Measurements from ENCODE around the gene SBNO2. TPM values are rescaled to one million over a fixed set of nuclear protein-coding genes. Genes with fewer than 3 reads are reported as not detected.

SBNO2 gene
- total RNA-seq, 1 experiment from 2014 or later, result 123 TPM

- no peaks in the 10 kb centered on the region for H3K9me3 Mint-ChIP-seq (ENCODE audit: unreplicated experiment)
- H3K27me3 Mint-ChIP-seq (ENCODE audit: insufficient read depth, unreplicated experiment), result no peaks in the 10 kb centered on the region
- DNase-seq (ENCODE audit: unreplicated experiment), result peak; percentile 65
- POLR2A ChIA-PET, result interaction anchor here (2.9 to 4.8 kb wide), 2 partner anchors 12 to 36 kb away, joined by 20 to 31 read pairs; partner anchors contain the start of gene CNN2
- no peak for TF ChIP-seq CTCF (IDR thresholded peaks at IDR 0.05; ENCODE audit: unreplicated experiment)
- BruUV-seq (replicated peaks), result no TSS peak
- H3K4me3 Mint-ChIP-seq (ENCODE audit: unreplicated experiment), result no peak overlapping the region
- peaks cover 15% of the 10 kb centered on the region for H3K4me1 Mint-ChIP-seq (ENCODE audit: insufficient read depth, unreplicated experiment)
- no peak overlapping the region for H3K27ac Mint-ChIP-seq (ENCODE audit: low read depth, unreplicated experiment)
- H3K36me3 Mint-ChIP-seq (ENCODE audit: insufficient read depth, unreplicated experiment), result no peaks in the 10 kb centered on the region
- CTCF ChIA-PET, result no interaction called here
- intact Hi-C loops (cut with micrococcal nuclease), result no loop called here
These were observed 110.8 kb downstream of the SBNO2 start for GRCh38 chr19:1063030-1063908.

DNA sequence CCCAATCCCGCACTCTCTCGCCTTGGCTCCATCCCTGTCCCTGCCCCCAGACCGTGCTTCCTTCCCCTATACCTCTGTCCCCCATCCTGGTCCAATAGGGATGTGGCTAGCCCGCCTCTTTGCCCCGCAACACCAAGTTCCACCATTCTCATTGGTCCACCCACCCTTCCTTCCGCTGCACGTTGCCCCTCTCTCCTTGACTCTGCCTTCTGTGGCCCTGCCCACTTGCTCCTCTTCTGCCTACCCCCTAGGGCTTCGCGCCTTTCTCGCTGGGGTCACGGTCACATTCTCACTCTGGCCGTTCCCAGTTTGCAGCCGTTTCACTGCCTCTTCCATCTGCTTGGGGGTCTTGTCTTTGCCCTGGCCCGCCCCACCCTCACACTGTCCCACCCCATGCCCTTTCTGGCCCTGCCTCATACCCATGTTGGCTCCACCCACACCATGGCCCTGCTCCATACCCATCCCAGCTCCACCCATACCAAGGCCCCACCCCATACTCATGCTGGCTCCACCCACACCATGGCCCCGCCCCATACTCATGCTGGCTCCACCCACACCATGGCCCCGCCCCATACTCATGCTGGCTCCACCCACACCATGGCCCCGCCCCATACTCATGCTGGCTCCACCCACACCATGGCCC lies 111.6 kb downstream of the SBNO2 start:
- BruUV-seq (replicated peaks), result no TSS peak
- CTCF ChIA-PET, result no interaction called here
- Mint-ChIP-seq H3K27me3 (ENCODE audit: insufficient read depth, unreplicated experiment) (no peaks in the 10 kb centered on the region), H3K27ac (ENCODE audit: low read depth, unreplicated experiment) (no peak overlapping the region), H3K36me3 (ENCODE audit: insufficient read depth, unreplicated experiment) (no peaks in the 10 kb centered on the region), H3K4me1 (ENCODE audit: insufficient read depth, unreplicated experiment) (peaks cover 15% of the 10 kb centered on the region), H3K9me3 (ENCODE audit: unreplicated experiment) (no peaks in the 10 kb centered on the region), H3K4me3 (ENCODE audit: unreplicated experiment) (no peak overlapping the region)
- no peak for DNase-seq (ENCODE audit: unreplicated experiment)
- intact Hi-C loops (cut with micrococcal nuclease), result no loop called here
- TF ChIP-seq CTCF (IDR thresholded peaks at IDR 0.05; ENCODE audit: unreplicated experiment), result no peak
- POLR2A ChIA-PET, result no interaction called here

GRCh38 chr19:1061987-1062386 lies 112.1 kb downstream of the SBNO2 start:
- Mint-ChIP-seq H3K9me3 (ENCODE audit: unreplicated experiment) (no peaks in the 10 kb centered on the region), H3K4me3 (ENCODE audit: unreplicated experiment) (no peak overlapping the region), H3K4me1 (ENCODE audit: insufficient read depth, unreplicated experiment) (peaks cover 15% of the 10 kb centered on the region), H3K27ac (ENCODE audit: low read depth, unreplicated experiment) (no peak overlapping the region), H3K27me3 (ENCODE audit: insufficient read depth, unreplicated experiment) (no peaks in the 10 kb centered on the region), H3K36me3 (ENCODE audit: insufficient read depth, unreplicated experiment) (no peaks in the 10 kb centered on the region)
- DNase-seq (ENCODE audit: unreplicated experiment), result no peak
- ChIA-PET POLR2A (no interaction called here), CTCF (no interaction called here)
- intact Hi-C loops (cut with micrococcal nuclease), result no loop called here
- TF ChIP-seq CTCF (IDR thresholded peaks at IDR 0.05; ENCODE audit: unreplicated experiment), result no peak
- BruUV-seq (replicated peaks), result no TSS peak

DNA sequence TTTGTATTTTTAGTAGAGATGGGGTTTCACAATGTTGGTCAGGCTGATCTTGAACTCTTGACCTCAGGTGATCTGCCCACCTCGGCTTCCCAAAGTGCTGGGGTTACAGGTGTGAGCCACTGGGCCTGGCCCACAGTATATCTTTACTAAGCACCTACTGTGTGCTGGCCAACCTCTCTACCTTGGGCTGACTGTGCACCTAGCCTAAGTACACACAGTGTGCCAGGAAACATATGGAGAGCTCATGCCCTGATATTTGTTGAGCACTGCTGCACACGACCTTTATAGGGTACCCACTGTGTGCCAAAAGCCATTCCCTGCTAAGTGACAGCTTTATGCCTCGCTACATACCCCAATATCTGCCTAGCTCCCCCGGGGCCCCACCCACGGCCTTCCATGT lies 113.4 kb downstream of the SBNO2 start:
- TF ChIP-seq CTCF (IDR thresholded peaks at IDR 0.05; ENCODE audit: unreplicated experiment), result no peak
- no peak for DNase-seq (ENCODE audit: unreplicated experiment)
- ChIA-PET POLR2A (no interaction called here), CTCF (interaction anchor here (0.6 to 0.9 kb wide), 4 partner anchors 26 to 282 kb away, joined by 3 read pairs; no protein-coding TSS in a partner anchor)
- H3K4me1 Mint-ChIP-seq (ENCODE audit: insufficient read depth, unreplicated experiment), result peaks cover 10% of the 10 kb centered on the region
- no peaks in the 10 kb centered on the region for H3K36me3 Mint-ChIP-seq (ENCODE audit: insufficient read depth, unreplicated experiment)
- no peak overlapping the region for H3K4me3 Mint-ChIP-seq (ENCODE audit: unreplicated experiment)
- no peaks in the 10 kb centered on the region for H3K27me3 Mint-ChIP-seq (ENCODE audit: insufficient read depth, unreplicated experiment)
- no peaks in the 10 kb centered on the region for H3K9me3 Mint-ChIP-seq (ENCODE audit: unreplicated experiment)
- BruUV-seq (replicated peaks), result no TSS peak
- intact Hi-C loops (cut with micrococcal nuclease), result no loop called here
- H3K27ac Mint-ChIP-seq (ENCODE audit: low read depth, unreplicated experiment), result no peak overlapping the region

Measured in MCF 10A (cell line).